ENCODE data around the gene OGA.

DNA sequence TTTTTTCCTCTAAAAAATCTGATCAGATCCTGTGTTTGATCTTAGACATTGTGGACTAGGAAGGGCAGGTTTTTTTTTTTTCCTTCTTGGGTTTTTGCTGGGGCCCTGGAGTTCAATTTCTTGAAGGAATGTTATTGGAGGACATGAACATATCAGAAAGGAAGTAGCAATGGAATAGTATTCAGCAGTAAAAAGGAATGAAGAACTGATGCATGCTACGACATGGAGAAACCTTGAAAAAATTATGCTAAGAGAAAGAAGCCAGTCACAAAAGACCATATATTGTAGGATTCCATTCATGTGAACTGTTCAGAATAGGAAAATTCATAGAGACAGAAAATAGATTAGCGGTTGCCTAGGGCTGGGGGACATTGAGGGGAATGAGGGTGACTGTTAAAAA is 76.3 kb downstream of the OGA start:
- no peak for TF ChIP-seq POLR2AphosphoS5 (IDR thresholded peaks at IDR 0.05; ENCODE audit: control insufficient read depth, insufficient read depth, low read depth, low read length)
- TF ChIP-seq, protein P1, sequence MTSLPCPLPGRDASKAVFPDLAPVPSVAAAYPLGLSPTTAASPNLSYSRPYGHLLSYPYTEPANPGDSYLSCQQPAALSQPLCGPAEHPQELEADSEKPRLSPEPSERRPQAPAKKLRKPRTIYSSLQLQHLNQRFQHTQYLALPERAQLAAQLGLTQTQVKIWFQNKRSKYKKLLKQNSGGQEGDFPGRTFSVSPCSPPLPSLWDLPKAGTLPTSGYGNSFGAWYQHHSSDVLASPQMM (CRISPR knock-in tag; IDR thresholded peaks at IDR 0.05), result no peak
- TF ChIP-seq, protein P2, sequence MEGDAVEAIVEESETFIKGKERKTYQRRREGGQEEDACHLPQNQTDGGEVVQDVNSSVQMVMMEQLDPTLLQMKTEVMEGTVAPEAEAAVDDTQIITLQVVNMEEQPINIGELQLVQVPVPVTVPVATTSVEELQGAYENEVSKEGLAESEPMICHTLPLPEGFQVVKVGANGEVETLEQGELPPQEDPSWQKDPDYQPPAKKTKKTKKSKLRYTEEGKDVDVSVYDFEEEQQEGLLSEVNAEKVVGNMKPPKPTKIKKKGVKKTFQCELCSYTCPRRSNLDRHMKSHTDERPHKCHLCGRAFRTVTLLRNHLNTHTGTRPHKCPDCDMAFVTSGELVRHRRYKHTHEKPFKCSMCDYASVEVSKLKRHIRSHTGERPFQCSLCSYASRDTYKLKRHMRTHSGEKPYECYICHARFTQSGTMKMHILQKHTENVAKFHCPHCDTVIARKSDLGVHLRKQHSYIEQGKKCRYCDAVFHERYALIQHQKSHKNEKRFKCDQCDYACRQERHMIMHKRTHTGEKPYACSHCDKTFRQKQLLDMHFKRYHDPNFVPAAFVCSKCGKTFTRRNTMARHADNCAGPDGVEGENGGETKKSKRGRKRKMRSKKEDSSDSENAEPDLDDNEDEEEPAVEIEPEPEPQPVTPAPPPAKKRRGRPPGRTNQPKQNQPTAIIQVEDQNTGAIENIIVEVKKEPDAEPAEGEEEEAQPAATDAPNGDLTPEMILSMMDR (IDR thresholded peaks at IDR 0.05 in 2 of 3, conservative IDR thresholded peaks at IDR 0.05 in 1 of 3; ENCODE audit: insufficient read depth in 2 of 3, low read depth in 1 of 3, low read length in 3 of 3), result no peak
- TF ChIP-seq, protein P3, sequence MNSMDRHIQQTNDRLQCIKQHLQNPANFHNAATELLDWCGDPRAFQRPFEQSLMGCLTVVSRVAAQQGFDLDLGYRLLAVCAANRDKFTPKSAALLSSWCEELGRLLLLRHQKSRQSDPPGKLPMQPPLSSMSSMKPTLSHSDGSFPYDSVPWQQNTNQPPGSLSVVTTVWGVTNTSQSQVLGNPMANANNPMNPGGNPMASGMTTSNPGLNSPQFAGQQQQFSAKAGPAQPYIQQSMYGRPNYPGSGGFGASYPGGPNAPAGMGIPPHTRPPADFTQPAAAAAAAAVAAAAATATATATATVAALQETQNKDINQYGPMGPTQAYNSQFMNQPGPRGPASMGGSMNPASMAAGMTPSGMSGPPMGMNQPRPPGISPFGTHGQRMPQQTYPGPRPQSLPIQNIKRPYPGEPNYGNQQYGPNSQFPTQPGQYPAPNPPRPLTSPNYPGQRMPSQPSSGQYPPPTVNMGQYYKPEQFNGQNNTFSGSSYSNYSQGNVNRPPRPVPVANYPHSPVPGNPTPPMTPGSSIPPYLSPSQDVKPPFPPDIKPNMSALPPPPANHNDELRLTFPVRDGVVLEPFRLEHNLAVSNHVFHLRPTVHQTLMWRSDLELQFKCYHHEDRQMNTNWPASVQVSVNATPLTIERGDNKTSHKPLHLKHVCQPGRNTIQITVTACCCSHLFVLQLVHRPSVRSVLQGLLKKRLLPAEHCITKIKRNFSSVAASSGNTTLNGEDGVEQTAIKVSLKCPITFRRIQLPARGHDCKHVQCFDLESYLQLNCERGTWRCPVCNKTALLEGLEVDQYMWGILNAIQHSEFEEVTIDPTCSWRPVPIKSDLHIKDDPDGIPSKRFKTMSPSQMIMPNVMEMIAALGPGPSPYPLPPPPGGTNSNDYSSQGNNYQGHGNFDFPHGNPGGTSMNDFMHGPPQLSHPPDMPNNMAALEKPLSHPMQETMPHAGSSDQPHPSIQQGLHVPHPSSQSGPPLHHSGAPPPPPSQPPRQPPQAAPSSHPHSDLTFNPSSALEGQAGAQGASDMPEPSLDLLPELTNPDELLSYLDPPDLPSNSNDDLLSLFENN (IDR thresholded peaks at IDR 0.05; ENCODE audit: low read depth in 2 of 2, low read length in 2 of 2), result no peak
- TF ChIP-seq MAFK (IDR thresholded peaks at IDR 0.05; ENCODE audit: low read length), result no peak
- TF ChIP-seq, protein P4, sequence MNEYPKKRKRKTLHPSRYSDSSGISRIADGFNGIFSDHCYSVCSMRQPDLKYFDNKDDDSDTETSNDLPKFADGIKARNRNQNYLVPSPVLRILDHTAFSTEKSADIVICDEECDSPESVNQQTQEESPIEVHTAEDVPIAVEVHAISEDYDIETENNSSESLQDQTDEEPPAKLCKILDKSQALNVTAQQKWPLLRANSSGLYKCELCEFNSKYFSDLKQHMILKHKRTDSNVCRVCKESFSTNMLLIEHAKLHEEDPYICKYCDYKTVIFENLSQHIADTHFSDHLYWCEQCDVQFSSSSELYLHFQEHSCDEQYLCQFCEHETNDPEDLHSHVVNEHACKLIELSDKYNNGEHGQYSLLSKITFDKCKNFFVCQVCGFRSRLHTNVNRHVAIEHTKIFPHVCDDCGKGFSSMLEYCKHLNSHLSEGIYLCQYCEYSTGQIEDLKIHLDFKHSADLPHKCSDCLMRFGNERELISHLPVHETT (CRISPR knock-in tag; conservative IDR thresholded peaks at IDR 0.05 in 1 of 2, IDR thresholded peaks at IDR 0.05 in 1 of 2), result no peak
- TF ChIP-seq SRF (CRISPR knock-in tag; IDR thresholded peaks at IDR 0.05), result no peak
- no peak for TF ChIP-seq YBX1 (IDR thresholded peaks at IDR 0.05)

All from K562 (cell line).